ENCODE measurements around the gene GRIK4.

DNA sequence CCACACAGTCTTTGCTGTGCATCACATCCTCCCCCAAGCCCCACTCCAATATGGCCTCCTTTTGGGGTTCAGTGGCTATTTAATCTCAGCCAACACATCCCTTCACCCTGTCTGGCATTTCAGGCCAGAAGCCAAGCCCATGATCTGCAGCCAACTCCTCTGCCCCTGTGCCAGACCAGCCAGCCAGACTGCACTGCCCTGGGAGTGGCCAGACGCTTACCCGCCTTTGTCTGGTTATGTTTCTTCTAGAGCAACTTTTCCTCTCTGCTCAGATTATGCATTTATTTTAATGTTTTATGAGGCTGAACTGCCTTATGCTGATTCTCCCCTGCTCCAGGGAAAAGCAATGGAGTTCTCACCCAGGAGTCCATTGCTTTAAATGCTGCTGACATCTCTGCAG is 305.6 kb downstream of the GRIK4 start:
- TF ChIP-seq EZH2phosphoT487 (IDR thresholded peaks at IDR 0.05; ENCODE audit: insufficient read depth, low read depth) (no peak), EZH2 (IDR thresholded peaks at IDR 0.05; ENCODE audit: insufficient read depth, poor library complexity, severe bottlenecking) (no peak)
